Activated T-cell treated with anti-CD3 and anti-CD28 coated beads, Interleukin-2, amount 50 U/mL, for 72 hours (primary cell): Measurements from ENCODE around the gene PJA2. TPM values are rescaled to one million over a fixed set of nuclear protein-coding genes. Genes with fewer than 3 reads are reported as not detected.
A peak's percentile ranks its signal among the peaks of the same experiment; 100 is the strongest.

Experiments
- ATAC-seq, 2 donors: fragments of 150-1000 bp; cut with Tn5 transposase; replicated peaks in 1 of 2; 2 replicates each; pipeline ENCODE4 v1.10.0; 2021; ENCODE audit warnings: moderate library complexity in 2 of 2, mild to moderate bottlenecking in 1 of 2
- DNase-seq, 2 donors: peaks; one replicate each; pipeline ENCODE4 v3.0.0; 2021 to 2022; ENCODE audit warnings: mixed read lengths in 1 of 2
- H3K27ac Mint-ChIP-seq: one replicate; pipeline ENCODE4 v1.8.0; 2022; ENCODE audit warnings: mild to moderate bottlenecking, moderate library complexity, mixed read lengths
- H3K27me3 Mint-ChIP-seq: one replicate; pipeline ENCODE4 v1.8.0; 2022; ENCODE audit warnings: low read depth, mixed read lengths
- H3K36me3 Mint-ChIP-seq, 2 donors: one replicate each; pipeline ENCODE4 v1.8.0; 2022; ENCODE audit warnings: mixed read lengths in 2 of 2, mild to moderate bottlenecking in 1 of 2; ENCODE audit not compliant: insufficient read depth in 2 of 2
- H3K4me1 Mint-ChIP-seq: one replicate; pipeline ENCODE4 v1.8.0; 2022; ENCODE audit warnings: low read depth, mixed read lengths
- H3K4me3 Mint-ChIP-seq, 2 donors: one replicate each; pipeline ENCODE4 v1.8.0; 2022; ENCODE audit warnings: mild to moderate bottlenecking in 2 of 2, mixed read lengths in 2 of 2, moderate library complexity in 2 of 2
- H3K9me3 Mint-ChIP-seq, 2 donors: one replicate each; pipeline ENCODE4 v1.8.0; 2022; ENCODE audit warnings: mixed read lengths in 2 of 2
- total RNA-seq, 2 donors: library from RNA; stranded (reverse); gene quantifications; one replicate each; pipeline ENCODE4 v1.2.3, GENCODE V29; 2022

Gene PJA2
- total RNA-seq, 2 donors from 2014 or later, result 62.5 to 66.2 TPM

- H3K9me3 Mint-ChIP-seq, result no peaks in the 10 kb centered on the region
Observed at GRCh38 chr5:109327570-109327969, 82.2 kb downstream of the PJA2 start.

GRCh38 chr5:109326919-109327318 lies 82.9 kb downstream of the PJA2 start:
- Mint-ChIP-seq H3K4me3 (no peak overlapping the region), H3K9me3 (no peaks in the 10 kb centered on the region)
- no peak for ATAC-seq

More at GRCh38 chr5:109327570-109327969, 82.2 kb downstream of the PJA2 start:
- no peaks in the 10 kb centered on the region for H3K36me3 Mint-ChIP-seq
- DNase-seq (no peak), ATAC-seq (no peak)
- no peak overlapping the region for H3K27ac Mint-ChIP-seq
- H3K4me3 Mint-ChIP-seq, result no peak overlapping the region
- H3K4me1 Mint-ChIP-seq, result peaks cover 4% of the 10 kb centered on the region
- H3K27me3 Mint-ChIP-seq, result no peaks in the 10 kb centered on the region

GRCh38 chr5:109325456-109325855 lies 84.3 kb downstream of the PJA2 start:
- no peak for DNase-seq
- peak overlapping the region; percentile 64 for H3K27ac Mint-ChIP-seq
- H3K4me3 Mint-ChIP-seq, result no peak overlapping the region
- H3K27me3 Mint-ChIP-seq, result no peaks in the 10 kb centered on the region
- H3K9me3 Mint-ChIP-seq, result no peaks in the 10 kb centered on the region
- no peak for ATAC-seq
- no peaks in the 10 kb centered on the region for H3K36me3 Mint-ChIP-seq
- peaks cover 4% of the 10 kb centered on the region for H3K4me1 Mint-ChIP-seq

More at GRCh38 chr5:109326919-109327318, 82.9 kb downstream of the PJA2 start:
- DNase-seq, result no peak
- no peaks in the 10 kb centered on the region for H3K36me3 Mint-ChIP-seq
- H3K4me1 Mint-ChIP-seq, result peaks cover 4% of the 10 kb centered on the region
- H3K27me3 Mint-ChIP-seq, result no peaks in the 10 kb centered on the region
- no peak overlapping the region for H3K27ac Mint-ChIP-seq

- Mint-ChIP-seq H3K27me3 (no peaks in the 10 kb centered on the region), H3K9me3 (peaks cover 0 to 2% of the 10 kb centered on the region in 2 donors), H3K27ac (no peak overlapping the region), H3K4me1 (peaks cover 4% of the 10 kb centered on the region), H3K4me3 (no peak overlapping the region), H3K36me3 (no peaks in the 10 kb centered on the region)
- no peak for ATAC-seq
- DNase-seq, result no peak
Observed at GRCh38 chr5:109324931-109325330, 84.8 kb downstream of the PJA2 start.

- no peaks in the 10 kb centered on the region for H3K27me3 Mint-ChIP-seq
- no peak overlapping the region for H3K4me3 Mint-ChIP-seq
- ATAC-seq (no peak), DNase-seq (no peak)
- no peaks in the 10 kb centered on the region for H3K36me3 Mint-ChIP-seq
- H3K27ac Mint-ChIP-seq, result no peak overlapping the region
- peaks cover 4% of the 10 kb centered on the region for H3K4me1 Mint-ChIP-seq
- H3K9me3 Mint-ChIP-seq, result peaks cover 0 to 2% of the 10 kb centered on the region in 2 donors
Observed at GRCh38 chr5:109324351-109324750, 85.4 kb downstream of the PJA2 start.

- Mint-ChIP-seq H3K9me3 (peaks cover 0 to 2% of the 10 kb centered on the region in 2 donors), H3K27ac (no peak overlapping the region), H3K4me1 (peaks cover 4% of the 10 kb centered on the region), H3K4me3 (no peak overlapping the region), H3K36me3 (no peaks in the 10 kb centered on the region), H3K27me3 (no peaks in the 10 kb centered on the region)
- ATAC-seq (peak in 1 of 2 donors; percentile 28), DNase-seq (no peak)
Observed at GRCh38 chr5:109322694-109323093, 87.1 kb downstream of the PJA2 start.

- Mint-ChIP-seq H3K4me1 (peaks cover 4% of the 10 kb centered on the region), H3K27ac (no peak overlapping the region), H3K4me3 (no peak overlapping the region), H3K9me3 (peaks cover 0 to 2% of the 10 kb centered on the region in 2 donors), H3K36me3 (no peaks in the 10 kb centered on the region), H3K27me3 (no peaks in the 10 kb centered on the region)
- DNase-seq (no peak), ATAC-seq (no peak)
Observed at GRCh38 chr5:109319351-109319750, 90.4 kb downstream of the PJA2 start.

- DNase-seq (no peak), ATAC-seq (no peak)
- Mint-ChIP-seq H3K27ac (no peak overlapping the region), H3K4me1 (peaks cover 4% of the 10 kb centered on the region), H3K4me3 (no peak overlapping the region), H3K36me3 (no peaks in the 10 kb centered on the region), H3K9me3 (peaks cover 0 to 2% of the 10 kb centered on the region in 2 donors), H3K27me3 (no peaks in the 10 kb centered on the region)
Observed at GRCh38 chr5:109318455-109319108, 91.2 kb downstream of the PJA2 start.

- no peak overlapping the region for H3K27ac Mint-ChIP-seq
- H3K4me3 Mint-ChIP-seq, result no peak overlapping the region
Observed at GRCh38 chr5:109316634-109317033, 93.1 kb downstream of the PJA2 start.

GRCh38 chr5:109315245-109315644 lies 94.5 kb downstream of the PJA2 start:
- Mint-ChIP-seq H3K27me3 (no peaks in the 10 kb centered on the region), H3K9me3 (peaks cover 0 to under 1% of the 10 kb centered on the region in 2 donors), H3K36me3 (no peaks in the 10 kb centered on the region), H3K27ac (no peak overlapping the region), H3K4me3 (no peak overlapping the region), H3K4me1 (no peaks in the 10 kb centered on the region)
- ATAC-seq (no peak), DNase-seq (no peak)

More at GRCh38 chr5:109316634-109317033, 93.1 kb downstream of the PJA2 start:
- Mint-ChIP-seq H3K27me3 (no peaks in the 10 kb centered on the region), H3K36me3 (no peaks in the 10 kb centered on the region), H3K4me1 (no peaks in the 10 kb centered on the region), H3K9me3 (peaks cover 0 to 2% of the 10 kb centered on the region in 2 donors)
- ATAC-seq, result no peak
- DNase-seq, result no peak

- no peaks in the 10 kb centered on the region for H3K27me3 Mint-ChIP-seq
- ATAC-seq, result no peak
- no peak overlapping the region for H3K4me3 Mint-ChIP-seq
Observed at GRCh38 chr5:109313127-109313526, 96.6 kb downstream of the PJA2 start.

GRCh38 chr5:109312695-109313094 lies 97.1 kb downstream of the PJA2 start:
- DNase-seq (no peak), ATAC-seq (no peak)
- H3K4me1 Mint-ChIP-seq, result no peaks in the 10 kb centered on the region
- no peaks in the 10 kb centered on the region for H3K9me3 Mint-ChIP-seq
- no peak overlapping the region for H3K4me3 Mint-ChIP-seq
- H3K36me3 Mint-ChIP-seq, result no peaks in the 10 kb centered on the region
- no peaks in the 10 kb centered on the region for H3K27me3 Mint-ChIP-seq
- no peak overlapping the region for H3K27ac Mint-ChIP-seq

More at GRCh38 chr5:109313127-109313526, 96.6 kb downstream of the PJA2 start:
- no peaks in the 10 kb centered on the region for H3K36me3 Mint-ChIP-seq
- H3K27ac Mint-ChIP-seq, result no peak overlapping the region
- no peaks in the 10 kb centered on the region for H3K9me3 Mint-ChIP-seq
- DNase-seq, result no peak
- H3K4me1 Mint-ChIP-seq, result no peaks in the 10 kb centered on the region

- H3K27me3 Mint-ChIP-seq, result no peaks in the 10 kb centered on the region
- ATAC-seq, result no peak
- no peak for DNase-seq
- no peaks in the 10 kb centered on the region for H3K9me3 Mint-ChIP-seq
- no peaks in the 10 kb centered on the region for H3K36me3 Mint-ChIP-seq
- H3K4me1 Mint-ChIP-seq, result no peaks in the 10 kb centered on the region
- H3K27ac Mint-ChIP-seq, result no peak overlapping the region
- H3K4me3 Mint-ChIP-seq, result no peak overlapping the region
Observed at GRCh38 chr5:109310315-109310714, 99.5 kb downstream of the PJA2 start.
